HG03135 (cell line): ENCODE results near the gene CEP170B.

Experiments used
- ATAC-seq: cut with Tn5 transposase; IDR thresholded peaks from one replicate; pipeline ENCODE4 v1.9.1; 2021; ENCODE audit warnings: mild to moderate bottlenecking, moderate library complexity; ENCODE audit not compliant: unreplicated experiment

Gene CEP170B

DNA sequence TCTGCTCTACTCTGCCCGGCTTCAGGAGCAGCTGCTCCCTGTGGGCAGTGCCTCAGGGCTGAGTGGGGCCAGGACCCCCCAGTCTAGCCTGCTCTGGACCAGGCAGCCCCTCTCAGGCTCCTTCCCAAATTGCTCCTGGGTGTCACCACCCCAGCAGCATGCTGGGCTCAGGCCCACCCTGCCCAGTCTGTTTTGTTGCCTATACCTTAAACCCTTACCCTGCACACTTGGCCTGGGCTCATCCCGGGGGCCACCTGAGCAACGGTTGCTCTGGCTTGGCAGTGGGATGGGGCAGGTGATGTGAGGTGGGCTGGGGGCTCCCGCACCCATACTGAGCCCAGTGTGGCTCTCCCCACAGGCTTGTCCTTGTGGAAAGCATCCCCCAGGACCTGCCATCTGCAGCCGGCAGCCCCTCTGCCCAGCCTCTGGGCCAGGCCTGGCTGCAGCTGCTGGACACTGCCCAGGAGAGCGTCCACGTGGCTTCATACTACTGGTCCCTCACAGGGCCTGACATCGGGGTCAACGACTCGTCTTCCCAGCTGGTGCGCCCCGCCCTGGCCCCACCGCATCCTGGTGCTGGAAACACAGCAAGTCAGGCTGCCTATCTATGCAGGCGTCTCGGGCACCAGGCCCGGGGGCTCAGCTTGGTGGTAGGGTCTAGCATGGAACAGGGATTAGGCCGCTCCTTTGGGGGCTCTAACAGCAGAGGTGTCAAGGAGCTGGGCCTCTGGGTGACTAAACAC is 63.5 kb downstream of the CEP170B start:
- ATAC-seq, result no peak

GRCh38 chr14:104929268-104930230 is 64.5 kb downstream of the CEP170B start:
- ATAC-seq, result no peak

DNA sequence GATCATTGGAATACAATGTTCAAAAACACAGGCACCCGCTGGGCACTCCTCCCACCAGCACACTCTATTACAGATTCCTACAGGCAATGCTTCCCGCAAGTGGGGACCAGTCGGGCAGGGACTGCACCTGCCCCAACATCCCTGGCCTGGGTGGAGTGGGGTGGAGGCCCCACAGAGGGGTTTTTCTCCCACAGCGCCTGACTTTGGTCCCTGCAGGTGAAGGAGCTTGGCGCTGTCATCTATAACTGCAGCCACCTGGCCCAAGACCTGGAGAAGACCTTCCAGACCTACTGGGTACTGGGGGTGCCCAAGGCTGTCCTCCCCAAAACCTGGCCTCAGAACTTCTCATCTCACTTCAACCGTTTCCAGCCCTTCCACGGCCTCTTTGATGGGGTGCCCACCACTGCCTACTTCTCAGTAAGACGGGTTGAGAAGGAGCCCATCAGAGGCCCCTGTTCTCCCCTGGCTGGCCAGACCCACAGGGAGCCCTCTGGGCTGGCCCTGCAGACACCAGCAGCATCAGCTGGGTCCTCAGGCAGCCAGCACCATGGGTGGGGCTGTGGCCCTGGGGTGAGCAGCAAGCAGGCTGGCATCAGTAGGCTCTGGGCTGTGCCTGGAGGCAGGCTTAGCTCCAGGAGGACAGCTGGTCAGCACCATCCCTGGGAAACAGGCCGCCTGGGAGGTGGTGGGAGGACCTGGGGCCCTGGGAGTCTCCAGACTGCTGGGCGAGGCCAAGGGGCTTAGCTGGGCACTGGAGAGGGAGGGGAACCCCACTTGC is 65.6 kb downstream of the CEP170B start:
- ATAC-seq, result no peak

GRCh38 chr14:104931304-104931770 is 66.3 kb downstream of the CEP170B start:
- no peak for ATAC-seq

- ATAC-seq, result no peak
Observed at GRCh38 chr14:104931771-104932675, 67.0 kb downstream of the CEP170B start.

DNA sequence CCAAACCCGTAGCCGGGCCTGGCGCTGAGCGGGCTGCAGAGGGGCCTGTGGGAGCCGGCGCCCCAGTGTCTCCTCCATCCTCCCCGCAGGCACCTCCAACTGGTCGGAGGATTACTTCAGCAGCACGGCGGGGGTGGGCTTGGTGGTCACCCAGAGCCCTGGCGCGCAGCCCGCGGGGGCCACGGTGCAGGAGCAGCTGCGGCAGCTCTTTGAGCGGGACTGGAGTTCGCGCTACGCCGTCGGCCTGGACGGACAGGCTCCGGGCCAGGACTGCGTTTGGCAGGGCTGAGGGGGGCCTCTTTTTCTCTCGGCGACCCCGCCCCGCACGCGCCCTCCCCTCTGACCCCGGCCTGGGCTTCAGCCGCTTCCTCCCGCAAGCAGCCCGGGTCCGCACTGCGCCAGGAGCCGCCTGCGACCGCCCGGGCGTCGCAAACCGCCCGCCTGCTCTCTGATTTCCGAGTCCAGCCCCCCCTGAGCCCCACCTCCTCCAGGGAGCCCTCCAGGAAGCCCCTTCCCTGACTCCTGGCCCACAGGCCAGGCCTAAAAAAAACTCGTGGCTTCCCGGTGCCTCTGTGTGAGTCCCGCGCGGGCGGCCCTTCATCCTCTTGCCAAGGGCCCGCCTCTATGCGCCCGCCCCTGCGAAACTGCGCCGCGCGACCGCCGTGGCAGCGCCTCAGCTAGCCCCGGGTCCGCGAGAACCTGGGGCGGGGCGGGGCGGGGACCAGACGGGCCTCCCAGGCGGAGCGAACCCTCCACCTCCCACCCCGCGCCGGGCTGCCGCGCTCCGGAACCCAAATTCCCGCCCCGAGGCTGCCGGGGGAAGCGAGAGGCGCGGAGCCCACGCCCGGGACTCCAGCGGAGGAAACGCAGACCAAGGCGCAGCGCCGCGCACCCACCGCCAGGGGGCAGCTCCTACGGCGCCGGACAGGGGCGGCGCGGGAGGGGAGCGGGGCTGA is 67.9 kb downstream of the CEP170B start:
- peak; percentile 73 for ATAC-seq

GRCh38 chr14:104933746-104934733 is 69.0 kb downstream of the CEP170B start:
- ATAC-seq, result no peak

DNA sequence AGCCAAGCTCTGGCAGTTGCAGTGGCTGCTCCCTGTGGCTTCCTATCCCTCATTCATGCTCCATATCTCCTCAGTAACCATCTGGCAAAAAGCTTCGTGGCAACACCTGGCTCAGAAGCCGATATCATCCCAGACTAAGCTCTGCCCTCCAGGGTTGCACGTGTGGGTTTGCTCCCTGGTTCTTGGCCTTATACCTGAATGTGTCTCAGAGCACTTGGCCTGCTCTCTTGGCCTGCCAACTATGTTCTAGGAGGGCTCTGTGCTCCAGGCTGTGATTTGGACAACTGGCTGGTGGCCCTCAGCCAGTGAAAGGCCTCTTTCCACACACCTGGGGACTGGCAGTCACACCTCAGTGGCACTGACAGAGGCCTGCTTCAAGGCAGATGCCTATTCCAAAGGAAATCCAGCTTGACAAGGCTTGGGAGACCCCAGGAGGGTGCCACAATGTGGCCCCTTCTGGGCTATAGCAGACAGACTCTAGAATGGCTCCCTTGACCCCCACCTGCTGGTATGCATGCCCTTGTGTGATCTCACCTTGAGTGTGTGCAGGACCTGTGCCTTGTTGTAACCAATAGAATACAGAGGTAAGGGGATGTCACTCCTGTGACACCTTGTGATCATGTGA is 70.1 kb downstream of the CEP170B start:
- ATAC-seq, result no peak

DNA sequence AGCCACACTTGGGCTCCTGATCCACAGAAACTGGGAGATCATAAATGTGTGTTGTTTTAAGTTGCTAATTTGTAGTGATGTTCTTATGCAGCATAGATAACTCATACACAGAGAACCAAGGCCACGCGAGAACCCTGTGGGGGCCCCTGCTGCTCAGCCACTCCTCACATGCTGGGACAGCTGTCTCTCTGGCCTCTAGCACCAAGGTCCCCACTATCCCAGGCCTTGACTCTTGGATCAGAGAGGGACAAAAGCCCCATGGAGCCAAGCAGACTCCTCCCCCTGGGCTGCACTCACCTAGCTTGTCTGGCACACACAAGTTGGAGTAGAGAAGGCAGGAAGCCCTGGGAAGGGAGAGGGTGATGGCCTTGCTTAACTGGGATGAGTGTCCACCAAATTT is 70.9 kb downstream of the CEP170B start:
- ATAC-seq, result no peak

DNA sequence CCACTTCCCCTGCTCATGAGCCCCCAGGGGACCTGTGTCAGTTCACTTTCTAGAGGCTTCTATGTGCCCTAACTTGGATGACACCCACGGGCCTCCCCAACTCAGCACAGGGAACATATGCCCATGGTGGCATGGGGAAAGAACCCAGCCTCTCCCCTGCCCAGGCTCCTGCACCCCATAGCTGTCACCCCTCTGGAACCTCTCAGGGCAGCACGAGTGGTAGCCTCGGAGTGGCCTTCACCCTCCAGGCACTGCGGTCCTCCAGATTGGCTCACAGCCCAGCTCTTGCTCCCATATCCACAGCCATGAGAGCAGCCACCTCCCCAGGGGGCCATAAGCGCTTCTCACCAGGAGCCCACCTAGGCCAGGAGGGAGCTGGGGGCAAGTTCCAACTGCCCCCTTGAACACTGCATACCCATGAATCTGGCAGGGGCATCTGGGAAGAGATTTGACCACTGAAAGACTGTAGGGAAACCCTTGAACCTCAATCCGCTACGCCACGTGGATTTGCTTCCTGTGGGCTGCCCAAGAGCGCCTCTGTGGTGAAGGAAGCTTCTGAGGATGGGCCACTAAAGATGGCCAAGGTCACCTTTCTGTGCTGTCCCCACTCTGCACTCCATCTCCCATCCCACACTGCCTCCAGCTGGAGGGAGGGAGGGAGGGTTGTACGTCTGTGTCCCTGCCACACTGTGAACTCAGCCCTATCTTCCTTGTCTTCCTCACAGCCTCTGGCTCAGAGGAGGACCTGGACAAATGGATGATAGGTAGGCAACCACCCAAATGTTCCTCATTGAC is 71.5 kb downstream of the CEP170B start:
- no peak for ATAC-seq

DNA sequence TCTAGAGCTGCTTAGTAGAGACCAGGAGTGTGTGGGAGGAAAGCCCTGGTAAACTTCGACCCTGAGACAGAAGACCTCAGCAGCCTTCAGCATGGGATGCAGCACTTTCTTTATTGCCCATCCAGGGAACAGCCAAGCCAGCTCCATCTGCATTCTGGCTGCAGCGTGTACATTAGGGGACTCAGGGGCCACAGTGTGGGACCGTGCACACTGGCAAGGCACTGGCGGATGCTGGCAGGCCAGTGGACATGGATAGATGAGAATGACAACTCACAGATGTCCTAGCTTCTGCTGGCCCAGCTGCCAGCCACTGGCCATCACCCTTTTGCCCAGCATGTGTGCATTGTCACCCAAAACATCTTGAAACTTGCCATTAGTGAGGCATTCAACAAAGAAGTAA is 72.1 kb downstream of the CEP170B start:
- ATAC-seq, result no peak

DNA sequence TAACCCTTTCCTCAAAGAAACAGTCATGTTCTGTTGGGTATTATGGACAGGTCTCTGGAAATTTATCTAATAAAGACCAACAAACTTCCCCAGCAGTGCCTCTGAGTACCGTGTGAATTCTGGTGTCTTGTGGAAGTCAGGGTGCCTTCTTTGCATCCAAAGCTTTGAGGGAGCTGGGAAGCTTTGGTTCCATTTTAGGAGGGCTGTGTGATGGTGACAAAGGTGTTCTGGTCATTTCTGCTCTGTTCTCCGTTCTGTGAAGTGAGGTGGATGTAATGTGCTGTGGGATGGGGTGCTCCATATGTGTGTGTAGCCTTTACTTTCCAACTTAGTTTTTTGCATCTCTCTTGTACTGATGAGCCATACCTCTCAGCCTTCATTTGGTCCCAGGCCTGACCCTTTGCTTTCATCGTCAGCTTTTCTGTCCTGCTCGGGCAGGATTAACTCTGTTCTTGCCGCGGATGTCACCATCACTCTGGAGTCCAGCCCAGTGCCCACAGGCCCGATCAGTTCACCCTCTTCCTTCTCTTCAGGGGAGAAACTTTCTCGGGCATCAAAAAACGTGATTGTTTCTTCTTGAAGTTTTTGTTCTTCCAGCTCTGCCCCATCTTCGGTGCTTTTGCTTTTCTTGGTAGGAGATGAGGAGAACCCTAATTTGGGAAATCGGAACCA is 72.8 kb downstream of the CEP170B start:
- no peak for ATAC-seq

DNA sequence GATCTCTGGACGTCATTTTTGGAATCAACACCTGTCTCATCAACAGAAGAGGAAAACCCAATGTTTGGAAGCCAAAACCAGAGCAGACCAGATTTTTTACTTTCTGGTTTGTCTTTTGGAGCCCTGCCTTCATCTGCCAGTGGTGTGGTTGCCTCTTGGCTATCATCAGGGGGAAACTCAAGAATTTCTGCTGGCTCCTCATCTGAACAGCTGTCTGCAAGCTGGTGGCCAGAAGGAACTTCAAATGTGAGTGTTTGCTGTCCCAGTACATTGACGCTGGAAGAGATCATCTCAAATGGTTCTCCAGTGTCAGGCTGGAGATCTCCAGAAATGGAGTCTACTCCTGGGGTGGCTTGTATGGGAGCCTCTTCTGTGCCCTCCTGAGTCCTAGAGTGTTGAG is 73.4 kb downstream of the CEP170B start:
- ATAC-seq, result no peak

DNA sequence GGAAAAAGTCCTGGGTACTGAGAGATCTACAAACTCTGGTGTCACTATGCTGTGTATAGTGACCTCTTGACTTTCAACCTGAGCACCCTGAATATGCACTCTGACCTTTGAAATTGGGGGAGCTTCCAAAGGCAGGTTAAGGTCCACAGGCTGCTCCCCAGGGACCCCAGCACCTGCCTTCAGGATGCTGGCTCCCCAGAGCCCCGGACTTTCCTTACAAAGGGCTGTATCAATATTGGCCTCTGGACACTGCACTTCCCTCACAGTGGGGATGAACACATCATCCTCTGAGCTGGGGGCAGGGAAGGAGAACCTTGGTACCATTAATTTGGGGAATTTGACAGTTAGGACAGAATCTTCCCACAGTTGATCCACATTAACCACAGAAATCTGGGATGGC is 73.9 kb downstream of the CEP170B start:
- no peak for ATAC-seq

DNA sequence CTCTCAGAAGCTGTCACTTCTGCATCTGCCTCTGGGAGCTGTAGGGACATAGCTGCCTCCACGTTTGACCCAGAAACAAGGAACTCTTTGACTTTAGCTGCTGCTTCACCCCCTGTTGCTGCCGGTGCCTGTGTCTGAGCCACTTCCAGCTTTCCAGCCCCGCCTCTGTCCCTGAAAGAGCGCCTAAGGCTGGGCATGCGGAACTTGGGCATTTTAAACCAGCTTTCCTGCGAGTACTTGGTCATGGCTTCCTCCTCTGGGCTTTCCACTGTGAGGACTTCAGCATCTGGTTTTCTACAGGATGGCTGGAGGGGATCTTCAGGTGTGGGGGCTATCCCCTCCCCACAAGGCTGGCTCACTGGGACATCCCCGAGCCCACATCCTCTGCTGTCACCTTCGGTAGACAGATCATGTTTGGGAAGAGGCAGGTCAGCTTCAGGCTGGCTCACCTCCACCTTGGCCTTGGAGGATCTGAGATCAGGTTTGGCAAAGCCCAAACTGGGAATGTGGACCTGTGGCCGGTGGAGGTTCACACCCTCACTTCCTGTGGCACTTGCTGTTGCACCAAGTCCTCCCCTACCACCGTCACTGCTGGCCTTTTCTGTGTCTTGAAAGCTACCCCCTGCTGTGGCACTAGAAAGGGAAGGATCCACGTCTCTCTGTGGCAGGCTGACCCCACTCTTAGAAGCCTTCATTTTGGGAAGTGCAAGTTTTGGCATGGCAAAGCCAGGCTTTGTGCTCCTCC is 74.8 kb downstream of the CEP170B start:
- no peak for ATAC-seq
